Stimulated activated CD8-positive, alpha-beta memory T cell treated with anti-CD3 and anti-CD28 coated beads, Interleukin-7, amount 100 ng/mL, for 48 hours (primary cell): ENCODE data around the gene RIOX2.
"Not testable (repeated sequence)": the region's sequence is repeated elsewhere in the genome, so short reads cannot be mapped to it uniquely, and the experiment has no call there.

ENCODE experiments used
- DNase-seq, 2 donors: peaks; one replicate each; pipeline ENCODE4 v3.0.0-alpha.2; 2020; ENCODE audit warnings: low read depth in 1 of 2; ENCODE audit errors: extremely low read depth in 1 of 2

The RIOX2 gene

GRCh38 chr3:97971679-97972567 lies at the start of gene RIOX2:
TSS of gene RIOX2 (minus strand) at chr3:97972431. CDS start at chr3:97967593, 4,838 bp downstream.
- DNase-seq: peak; percentile 53 to 59

- DNase-seq: no peak
Observed at GRCh38 chr3:98020412-98020811, 48.2 kb upstream of the RIOX2 start.

GRCh38 chr3:98018301-98018700 lies 46.1 kb upstream of the RIOX2 start:
- DNase-seq: no peak

GRCh38 chr3:98014268-98014585 lies 42.0 kb upstream of the RIOX2 start:
- DNase-seq: no peak

- DNase-seq: no peak
Observed at GRCh38 chr3:98013411-98014267, 41.4 kb upstream of the RIOX2 start.

- no peak for DNase-seq
Observed at GRCh38 chr3:98012979-98013378, 40.7 kb upstream of the RIOX2 start.

- DNase-seq: not testable (repeated sequence)
Observed at GRCh38 chr3:98010883-98011449, 38.7 kb upstream of the RIOX2 start.

GRCh38 chr3:98010194-98010882 lies 38.1 kb upstream of the RIOX2 start:
- no peak for DNase-seq

- no peak for DNase-seq
Observed at GRCh38 chr3:98008855-98009254, 36.6 kb upstream of the RIOX2 start.

- no peak for DNase-seq
Observed at GRCh38 chr3:98005438-98005837, 33.2 kb upstream of the RIOX2 start.

GRCh38 chr3:98004721-98005120 lies 32.5 kb upstream of the RIOX2 start:
- DNase-seq: no peak

GRCh38 chr3:98003306-98003969 lies 31.2 kb upstream of the RIOX2 start:
- no peak for DNase-seq

- DNase-seq: no peak
Observed at GRCh38 chr3:98002717-98003116, 30.5 kb upstream of the RIOX2 start.

- no peak for DNase-seq
Observed at GRCh38 chr3:97999994-98000393, 27.8 kb upstream of the RIOX2 start.

- no peak for DNase-seq
Observed at GRCh38 chr3:97999103-97999502, 26.9 kb upstream of the RIOX2 start.

- DNase-seq: no peak
Observed at GRCh38 chr3:97996988-97997387, 24.8 kb upstream of the RIOX2 start.

GRCh38 chr3:97994328-97994945 lies 22.2 kb upstream of the RIOX2 start:
- DNase-seq: no peak

- no peak for DNase-seq
Observed at GRCh38 chr3:97993526-97993925, 21.3 kb upstream of the RIOX2 start.

GRCh38 chr3:97992547-97993173 lies 20.4 kb upstream of the RIOX2 start:
- DNase-seq: no peak

- DNase-seq: no peak
Observed at GRCh38 chr3:97991293-97991682, 19.1 kb upstream of the RIOX2 start.
